Panc1 (cell line): ENCODE measurements around the gene FGF4.

Experiments
- POLR2AphosphoS5 ChIP-seq: IDR thresholded peaks from 2 replicates; pipeline ENCODE4 v1.6.1; 2012; ENCODE audit warnings: mild to moderate bottlenecking, low read depth, low read length, moderate library complexity
- TF ChIP-seq, protein P1 (sequence below): fragments of 450-650 bp; IDR thresholded peaks from 2 replicates; pipeline ENCODE4 v1.5.1; 2017; ENCODE audit warnings: mild to moderate bottlenecking

- no peak for TF ChIP-seq POLR2AphosphoS5
- TF ChIP-seq, protein P1, sequence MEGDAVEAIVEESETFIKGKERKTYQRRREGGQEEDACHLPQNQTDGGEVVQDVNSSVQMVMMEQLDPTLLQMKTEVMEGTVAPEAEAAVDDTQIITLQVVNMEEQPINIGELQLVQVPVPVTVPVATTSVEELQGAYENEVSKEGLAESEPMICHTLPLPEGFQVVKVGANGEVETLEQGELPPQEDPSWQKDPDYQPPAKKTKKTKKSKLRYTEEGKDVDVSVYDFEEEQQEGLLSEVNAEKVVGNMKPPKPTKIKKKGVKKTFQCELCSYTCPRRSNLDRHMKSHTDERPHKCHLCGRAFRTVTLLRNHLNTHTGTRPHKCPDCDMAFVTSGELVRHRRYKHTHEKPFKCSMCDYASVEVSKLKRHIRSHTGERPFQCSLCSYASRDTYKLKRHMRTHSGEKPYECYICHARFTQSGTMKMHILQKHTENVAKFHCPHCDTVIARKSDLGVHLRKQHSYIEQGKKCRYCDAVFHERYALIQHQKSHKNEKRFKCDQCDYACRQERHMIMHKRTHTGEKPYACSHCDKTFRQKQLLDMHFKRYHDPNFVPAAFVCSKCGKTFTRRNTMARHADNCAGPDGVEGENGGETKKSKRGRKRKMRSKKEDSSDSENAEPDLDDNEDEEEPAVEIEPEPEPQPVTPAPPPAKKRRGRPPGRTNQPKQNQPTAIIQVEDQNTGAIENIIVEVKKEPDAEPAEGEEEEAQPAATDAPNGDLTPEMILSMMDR, result no peak
Measured at GRCh38 chr11:69820441-69820840, 45.3 kb upstream of the FGF4 start.
